Peyer's patch (tissue), 4 donors: ENCODE results near the gene ALG3.

ENCODE experiments used
- POLR2A ChIP-seq, 2 donors: fragments of 450-650 bp; IDR thresholded peaks; one replicate each; pipeline ENCODE4 v1.5.1; 2017; ENCODE audit warnings: antibody characterized with exemption in 2 of 2, mild to moderate bottlenecking in 2 of 2, moderate library complexity in 2 of 2
- TF ChIP-seq, protein P1 (sequence below), 6 experiments: fragments of 450-650 bp in 4 of 6; fragments of 200-600 bp in 2 of 6; sonication (generic) in 1 of 6; IDR thresholded peaks; one replicate each; pipeline ENCODE4 v1.5.1; 2017 to 2019; ENCODE audit warnings: antibody characterized with exemption in 6 of 6, mild to moderate bottlenecking in 3 of 6, moderate library complexity in 1 of 6

DNA sequence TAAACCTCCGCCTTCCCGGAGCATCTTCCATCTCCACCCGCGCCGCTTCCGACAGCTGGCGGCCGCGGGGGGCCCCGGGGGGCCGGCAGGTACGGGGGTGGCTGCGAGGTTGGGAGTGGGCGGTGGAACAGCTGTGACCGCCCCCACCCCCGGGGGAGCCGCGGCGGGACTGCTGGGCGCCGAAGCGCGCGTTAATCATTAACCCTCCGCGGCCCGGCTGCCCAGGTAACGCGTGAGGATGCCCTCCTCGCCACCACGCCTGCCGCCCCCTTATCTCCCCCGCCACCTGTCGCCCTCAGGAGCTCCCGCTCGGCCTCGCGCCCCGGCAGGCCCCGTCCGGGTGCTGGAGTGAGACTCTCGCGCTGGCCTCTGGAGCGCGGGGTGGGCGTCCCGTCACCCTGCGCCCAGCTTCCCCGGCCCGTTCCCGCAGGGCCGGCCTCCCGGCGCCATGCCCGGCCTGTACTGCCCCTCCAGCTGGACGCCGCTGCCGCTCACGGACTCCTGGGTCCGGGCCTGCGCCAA lies 18.6 kb downstream of the ALG3 start:
- no peak for TF ChIP-seq POLR2A (IDR thresholded peaks at IDR 0.05)
- TF ChIP-seq, protein P1, sequence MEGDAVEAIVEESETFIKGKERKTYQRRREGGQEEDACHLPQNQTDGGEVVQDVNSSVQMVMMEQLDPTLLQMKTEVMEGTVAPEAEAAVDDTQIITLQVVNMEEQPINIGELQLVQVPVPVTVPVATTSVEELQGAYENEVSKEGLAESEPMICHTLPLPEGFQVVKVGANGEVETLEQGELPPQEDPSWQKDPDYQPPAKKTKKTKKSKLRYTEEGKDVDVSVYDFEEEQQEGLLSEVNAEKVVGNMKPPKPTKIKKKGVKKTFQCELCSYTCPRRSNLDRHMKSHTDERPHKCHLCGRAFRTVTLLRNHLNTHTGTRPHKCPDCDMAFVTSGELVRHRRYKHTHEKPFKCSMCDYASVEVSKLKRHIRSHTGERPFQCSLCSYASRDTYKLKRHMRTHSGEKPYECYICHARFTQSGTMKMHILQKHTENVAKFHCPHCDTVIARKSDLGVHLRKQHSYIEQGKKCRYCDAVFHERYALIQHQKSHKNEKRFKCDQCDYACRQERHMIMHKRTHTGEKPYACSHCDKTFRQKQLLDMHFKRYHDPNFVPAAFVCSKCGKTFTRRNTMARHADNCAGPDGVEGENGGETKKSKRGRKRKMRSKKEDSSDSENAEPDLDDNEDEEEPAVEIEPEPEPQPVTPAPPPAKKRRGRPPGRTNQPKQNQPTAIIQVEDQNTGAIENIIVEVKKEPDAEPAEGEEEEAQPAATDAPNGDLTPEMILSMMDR (IDR thresholded peaks at IDR 0.05): no peak
